ENCODE measurements around the gene SRBD1.

Gene SRBD1

DNA sequence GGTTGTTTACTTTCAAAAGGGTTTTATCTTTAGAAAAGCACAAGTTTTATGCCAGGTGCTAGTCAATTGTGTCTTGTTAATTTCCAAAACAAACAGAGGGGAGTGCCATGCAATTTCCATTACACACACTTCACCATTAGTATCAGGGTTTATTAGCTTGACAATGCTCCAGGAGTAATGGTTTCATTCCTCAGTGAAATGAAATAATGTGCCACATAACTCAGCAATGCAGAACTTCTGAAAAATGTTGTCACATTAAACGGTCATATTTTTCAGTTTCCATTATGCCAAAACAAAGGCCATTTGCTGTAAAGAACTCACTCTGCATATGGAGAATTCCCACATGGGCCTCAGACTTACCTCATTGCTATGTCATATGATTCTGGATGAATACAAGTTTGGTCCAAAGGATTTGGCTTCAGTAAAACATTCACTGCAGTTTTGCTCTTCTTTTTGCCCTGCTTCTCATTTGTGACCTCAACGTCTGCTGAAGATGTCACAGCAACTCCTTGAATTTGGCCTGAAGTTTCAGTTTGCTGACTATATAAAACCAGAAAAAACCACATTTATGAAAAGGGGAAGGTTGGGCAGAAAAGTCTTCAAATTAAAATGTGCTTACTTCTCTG lies 198.2 kb downstream of the SRBD1 start:
- DNase-seq, result no peak

DNA sequence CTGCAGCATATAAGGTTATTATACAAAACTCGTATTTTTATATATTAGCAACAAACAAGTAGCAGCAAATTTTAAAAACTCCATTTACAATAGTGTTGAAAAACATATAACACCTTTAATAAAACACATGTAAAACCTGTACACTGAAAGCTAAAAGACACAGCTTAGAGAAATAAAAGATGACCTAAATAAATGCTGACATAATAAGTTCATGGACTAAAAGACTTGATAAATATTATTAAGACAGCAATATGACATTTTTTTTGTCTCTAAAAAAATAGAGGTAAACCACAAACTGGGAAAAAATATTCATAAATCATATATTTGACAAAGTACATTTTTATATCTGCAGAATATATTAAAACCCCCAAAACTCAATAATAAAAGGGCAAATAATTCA lies 201.4 kb downstream of the SRBD1 start:
- no peak for DNase-seq

DNA sequence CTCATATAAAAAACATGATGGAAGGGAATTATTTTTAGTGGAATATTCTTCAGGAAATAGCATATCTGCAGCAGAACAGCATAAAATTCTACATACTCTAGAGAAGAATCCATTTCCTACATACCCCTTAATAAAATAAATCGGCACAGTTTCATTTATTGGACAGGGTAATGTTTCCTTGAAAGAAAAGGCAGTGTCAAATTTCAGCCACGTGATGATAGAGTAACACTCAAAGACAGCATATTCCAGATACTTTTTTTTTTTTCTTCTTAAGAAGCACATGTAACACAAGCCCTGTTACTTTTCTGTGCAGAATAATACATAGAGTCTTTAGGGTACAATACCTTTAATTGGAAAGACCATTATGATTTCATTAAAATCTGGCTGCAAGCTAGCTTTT lies 204.4 kb downstream of the SRBD1 start:
- no peak for DNase-seq

DNA sequence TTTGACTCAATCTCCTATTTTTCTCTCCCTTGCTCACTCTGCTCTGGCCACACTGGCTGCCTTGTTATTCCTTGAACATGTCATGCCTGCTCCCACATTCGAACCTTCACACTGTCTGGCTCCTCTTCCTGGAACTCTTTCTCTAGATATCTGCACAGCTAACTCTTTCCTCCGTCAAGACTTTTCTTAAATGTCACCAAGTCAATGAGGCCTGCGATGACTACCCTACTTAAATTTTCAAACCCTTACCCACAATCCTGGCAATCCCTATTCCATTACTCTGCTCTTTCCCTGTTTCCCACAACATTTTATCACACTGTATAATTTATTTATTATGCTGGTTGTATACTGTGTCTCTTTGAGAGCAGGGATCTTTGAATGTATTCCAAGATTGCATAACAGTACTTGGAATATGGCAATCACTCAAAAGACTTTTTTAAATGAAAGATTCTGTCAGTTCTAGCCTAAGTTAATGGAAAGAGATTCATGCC lies 206.2 kb downstream of the SRBD1 start:
- DNase-seq, result no peak

DNA sequence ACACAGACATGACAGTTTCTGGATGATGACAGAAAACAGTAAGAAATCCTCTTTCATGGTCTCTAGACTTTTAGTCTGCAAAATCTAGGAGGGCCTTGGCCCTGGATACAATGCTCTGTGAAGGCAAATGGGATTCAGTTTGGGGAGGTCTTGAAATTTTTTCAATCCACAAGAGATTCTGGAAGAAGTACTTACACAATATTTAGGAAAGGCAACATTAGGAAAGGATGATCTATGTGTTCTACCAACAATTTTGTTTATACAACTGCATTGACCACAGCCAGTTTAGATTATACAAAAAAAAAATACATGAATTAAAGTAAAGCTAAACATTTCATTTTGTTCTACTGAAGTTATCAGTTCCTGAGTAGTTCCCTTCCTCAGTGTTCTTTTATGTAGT lies 208.0 kb downstream of the SRBD1 start:
- no peak for DNase-seq

DNA sequence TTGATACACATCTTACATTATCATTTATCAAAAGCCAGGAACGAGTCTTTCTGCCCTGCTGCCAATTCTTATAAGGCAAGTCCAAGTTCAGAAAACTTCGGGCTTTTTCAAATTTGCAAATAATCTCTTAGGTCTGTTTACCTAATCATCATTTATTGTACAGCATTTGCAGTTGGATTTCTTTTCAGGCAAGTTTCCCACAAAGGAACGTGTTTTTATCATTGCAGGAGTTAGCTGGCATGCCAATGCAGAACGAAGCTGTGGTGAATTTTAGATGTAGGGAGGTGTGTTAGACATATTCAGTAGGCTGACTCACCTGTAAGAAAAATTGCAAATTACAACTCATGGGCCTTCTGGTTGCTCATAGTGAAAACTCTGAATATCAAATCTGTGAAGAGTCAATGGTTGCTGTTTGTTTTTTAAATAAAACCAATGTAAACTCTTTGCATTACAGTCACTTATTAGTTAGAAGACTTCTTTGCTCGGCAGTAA lies 209.6 kb downstream of the SRBD1 start:
- no peak for DNase-seq

DNA sequence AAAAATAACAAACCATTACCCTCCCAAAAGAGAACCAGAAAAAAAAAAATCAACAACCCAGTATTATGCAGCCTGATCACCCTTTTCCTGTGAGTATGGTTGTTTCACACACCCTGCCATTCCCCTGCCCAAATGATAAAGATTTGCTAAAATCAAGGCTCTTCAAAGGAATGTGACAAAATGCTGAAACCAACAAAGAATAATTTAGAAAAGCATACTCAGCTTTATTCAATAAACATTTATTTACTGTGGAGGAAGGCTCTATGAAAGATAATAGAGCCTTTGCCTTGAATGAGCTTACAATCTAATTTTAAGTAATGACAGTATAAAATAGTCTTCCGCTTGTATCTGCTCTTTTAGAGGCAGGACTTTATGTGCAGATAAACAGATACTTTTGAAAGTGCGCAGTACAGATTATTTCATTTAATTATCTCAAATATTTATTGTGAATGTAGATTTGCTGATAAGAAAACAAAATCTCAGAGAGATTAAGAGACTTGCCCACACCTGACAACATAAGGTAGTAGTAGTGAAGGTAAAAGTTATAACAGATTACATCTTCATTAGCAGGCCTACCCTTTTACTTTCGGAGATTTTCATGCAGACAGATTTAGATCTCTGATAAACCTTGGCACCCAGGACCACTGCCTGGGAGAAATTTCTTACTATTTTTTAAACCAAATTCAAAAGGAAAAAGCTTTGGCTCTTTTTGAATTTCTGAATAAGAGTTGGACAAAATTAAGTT lies 211.9 kb downstream of the SRBD1 start:
- no peak for DNase-seq

DNA sequence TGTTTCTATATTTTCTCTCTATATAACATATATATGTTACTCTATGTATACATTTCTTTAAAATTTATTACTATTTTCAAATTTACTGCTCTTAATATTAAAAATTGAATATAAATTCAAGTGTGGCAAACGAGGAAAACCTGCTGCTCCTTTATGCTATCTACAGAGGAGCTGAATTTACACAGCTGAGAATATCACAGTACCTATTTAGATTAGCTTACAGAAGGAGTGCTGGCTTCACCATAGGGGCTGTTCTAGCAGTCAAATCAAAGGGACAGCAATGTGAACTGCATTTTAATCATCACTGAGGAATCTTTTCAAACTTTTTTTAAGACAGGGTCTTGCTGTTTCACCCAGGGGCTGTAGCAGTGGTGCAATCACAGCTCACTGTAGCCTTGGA lies 213.8 kb downstream of the SRBD1 start:
- no peak for DNase-seq

DNA sequence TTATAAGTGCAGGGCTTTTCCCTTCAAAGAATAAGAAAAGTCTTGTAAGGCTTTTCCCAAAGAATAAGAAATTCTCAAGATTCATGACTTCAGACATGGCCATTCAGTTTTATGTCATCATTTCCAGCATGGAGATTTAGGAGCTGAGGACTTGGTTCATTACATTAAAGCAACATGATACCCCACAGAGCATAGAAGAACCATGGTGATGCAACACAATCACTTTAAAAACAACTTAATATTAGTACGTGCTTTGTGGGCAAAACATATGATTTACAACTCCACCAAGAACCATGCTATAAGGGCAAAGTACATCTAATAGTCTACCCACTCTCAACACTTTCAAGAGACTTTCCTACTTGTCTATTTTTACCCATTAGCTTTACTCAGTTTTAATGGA lies 214.4 kb downstream of the SRBD1 start:
- no peak for DNase-seq

DNA sequence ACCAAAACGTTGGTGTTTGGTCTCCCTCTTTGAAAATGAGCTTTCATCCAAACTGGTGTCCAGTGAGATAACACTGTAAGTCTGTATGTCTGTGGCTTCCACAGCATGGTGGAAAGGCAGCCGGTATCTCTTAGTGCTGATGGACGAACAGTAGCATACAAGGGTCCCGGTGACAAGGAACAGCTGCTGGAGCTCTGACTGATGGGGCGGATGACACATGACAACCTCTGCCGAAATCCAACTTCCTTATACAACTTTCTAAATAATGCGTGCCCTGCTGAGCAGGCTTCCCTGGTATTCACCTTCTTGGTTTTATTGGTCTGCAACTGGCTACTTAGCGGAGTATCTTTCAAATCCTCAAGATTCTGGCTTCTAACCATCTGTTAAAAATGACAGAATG lies 216.2 kb downstream of the SRBD1 start:
- DNase-seq, result no peak

DNA sequence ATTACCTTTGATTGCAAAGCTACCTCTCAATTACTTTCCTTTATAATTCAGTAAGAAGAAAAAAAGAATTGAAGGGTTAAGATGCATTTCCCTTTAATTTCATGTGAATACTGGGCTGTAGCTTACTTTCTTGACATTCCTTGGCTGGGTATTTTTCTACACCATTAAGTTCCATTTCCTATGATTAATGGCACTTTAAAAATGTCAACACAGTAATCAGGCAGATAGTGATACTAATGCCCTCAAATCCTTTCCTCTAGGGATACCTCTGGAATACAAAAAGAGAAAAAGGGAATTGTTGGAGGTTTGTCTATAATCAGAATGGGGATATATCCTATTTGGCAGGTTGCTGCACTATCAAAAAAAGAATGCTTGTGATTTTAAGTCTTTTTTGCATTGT lies 216.9 kb downstream of the SRBD1 start:
- no peak for DNase-seq

DNA sequence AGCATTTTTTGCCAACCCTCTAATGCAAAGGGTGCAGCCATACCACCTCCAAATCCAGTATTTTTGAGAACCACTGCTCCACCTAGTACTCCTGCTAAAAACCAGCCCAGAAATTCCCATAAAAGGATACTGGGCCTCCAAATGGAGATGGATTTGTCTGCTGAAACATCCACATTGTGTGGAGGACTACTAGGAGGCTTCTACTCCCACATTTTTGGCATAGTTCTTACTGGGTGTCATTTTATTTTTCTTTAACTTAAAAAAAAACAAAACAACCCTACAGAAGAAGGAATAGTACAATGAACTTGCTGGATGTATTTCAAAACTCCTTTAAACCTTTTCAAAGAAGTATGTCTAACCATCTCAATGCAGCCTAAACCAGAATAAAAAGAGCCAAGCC lies 219.2 kb downstream of the SRBD1 start:
- no peak for DNase-seq

DNA sequence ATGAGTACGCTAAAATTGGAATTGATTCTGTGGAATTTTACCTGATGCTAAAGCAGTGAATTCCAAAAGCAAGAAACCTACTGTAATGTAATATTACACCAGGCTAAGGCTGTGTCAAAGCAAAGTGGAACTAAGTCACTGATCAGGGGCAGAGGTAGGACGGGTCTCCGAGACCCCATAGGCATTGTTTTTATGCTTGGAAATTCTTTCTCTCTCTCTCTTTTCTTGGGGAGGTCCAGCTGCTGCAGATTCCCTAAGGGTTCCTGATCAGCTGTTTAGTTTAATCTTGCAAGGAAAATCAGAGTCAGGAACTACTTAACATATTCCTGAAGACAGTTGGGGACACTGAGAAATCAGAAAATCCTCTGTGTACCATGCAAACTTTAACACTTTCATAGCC lies 220.2 kb downstream of the SRBD1 start:
- DNase-seq, result no peak

DNA sequence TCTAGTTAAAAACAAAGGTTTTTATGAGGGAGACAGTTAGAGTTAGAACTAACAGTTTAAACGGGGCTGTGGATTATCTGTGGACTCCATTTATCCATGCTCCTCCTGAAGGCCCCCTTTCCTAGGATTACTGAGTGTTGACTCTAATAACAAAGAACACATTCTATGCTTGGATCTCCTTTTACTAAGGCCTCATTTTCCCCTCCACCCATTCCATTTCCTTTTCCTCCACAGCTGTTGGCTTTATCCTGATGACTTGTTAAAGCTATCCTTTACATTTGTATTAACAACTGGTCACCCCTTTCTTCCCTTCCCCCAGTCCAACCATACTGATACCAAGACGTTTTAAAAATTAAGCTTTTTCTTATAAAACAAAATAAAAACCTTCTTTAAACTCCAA lies 220.6 kb downstream of the SRBD1 start:
- no peak for DNase-seq

DNA sequence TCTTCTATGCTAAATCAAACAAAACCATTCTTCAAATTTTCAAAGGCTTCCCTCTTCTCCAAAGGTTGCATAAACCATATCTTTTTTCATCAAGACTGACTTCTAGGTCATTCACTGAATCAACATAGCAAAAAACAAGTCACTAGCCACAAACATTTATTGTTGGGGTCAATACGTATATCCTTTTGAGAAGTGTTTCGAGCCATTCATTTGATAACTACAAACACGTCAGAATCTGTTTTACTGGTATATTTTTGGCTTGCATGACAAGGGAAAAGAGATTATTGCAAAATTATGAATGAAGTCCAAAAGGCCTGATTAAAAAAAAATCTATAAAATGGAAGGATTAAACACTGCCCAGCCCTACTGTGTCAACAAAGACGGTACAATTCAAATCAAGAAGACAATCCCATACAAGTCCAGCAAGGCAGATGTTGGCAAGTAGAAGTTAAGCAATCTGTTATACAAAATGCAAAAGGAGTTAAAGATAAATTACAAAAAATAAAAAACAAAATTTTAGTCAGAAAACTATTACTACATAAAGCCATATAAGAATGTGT lies 222.4 kb downstream of the SRBD1 start:
- DNase-seq, result no peak

DNA sequence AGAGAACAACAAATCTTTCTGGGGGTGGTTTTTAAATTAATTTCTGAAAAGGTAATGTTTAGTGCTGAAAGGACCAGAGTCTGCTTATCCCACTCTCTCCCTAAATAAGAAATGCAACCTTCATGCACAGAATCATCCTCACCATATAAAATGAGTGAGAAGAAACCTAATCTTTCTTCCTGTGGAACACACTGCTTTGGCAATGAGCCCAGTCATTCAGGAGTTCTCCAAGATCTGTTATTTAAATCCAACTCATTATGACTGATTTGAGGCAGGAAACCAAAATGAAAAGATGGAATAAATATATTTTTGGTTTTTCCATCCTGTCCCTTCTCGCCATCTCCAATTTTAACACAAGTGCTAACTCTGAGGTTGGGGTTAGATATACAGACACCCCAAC lies 228.3 kb downstream of the SRBD1 start:
- no peak for DNase-seq

DNA sequence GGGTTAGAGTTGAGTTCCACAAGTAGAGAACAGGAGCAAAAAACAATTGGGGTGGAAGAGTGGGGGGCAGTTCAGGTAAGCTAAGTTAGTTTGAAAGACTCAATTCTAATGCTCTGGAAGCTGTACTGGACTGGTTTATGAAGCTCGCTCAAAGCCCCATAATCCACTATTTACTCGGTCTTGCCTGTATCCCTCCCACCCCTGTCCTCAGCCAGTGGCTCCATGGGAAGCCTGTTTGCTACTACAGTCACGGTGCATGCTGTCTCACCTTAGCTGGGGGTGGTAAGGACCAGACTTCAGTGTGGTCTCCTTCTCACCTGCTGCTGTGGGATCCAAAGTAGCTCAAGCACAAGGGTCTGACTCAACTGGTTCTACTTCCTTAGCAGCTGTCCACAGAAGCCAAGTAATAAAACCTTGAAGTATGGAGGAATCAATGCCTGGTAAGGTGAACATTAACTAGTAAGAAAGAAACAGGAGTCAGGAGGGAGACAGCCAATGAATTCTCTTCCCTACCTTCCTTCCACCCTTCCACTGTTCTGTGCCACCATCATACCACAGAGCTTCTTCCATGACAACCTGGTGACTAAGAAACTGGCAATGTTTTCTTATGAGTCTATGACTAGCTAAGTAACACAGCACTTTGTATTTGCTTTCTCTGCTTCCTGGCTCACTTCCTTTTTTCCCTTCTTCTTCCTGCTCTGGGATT lies 230.8 kb downstream of the SRBD1 start:
- DNase-seq, result no peak

DNA sequence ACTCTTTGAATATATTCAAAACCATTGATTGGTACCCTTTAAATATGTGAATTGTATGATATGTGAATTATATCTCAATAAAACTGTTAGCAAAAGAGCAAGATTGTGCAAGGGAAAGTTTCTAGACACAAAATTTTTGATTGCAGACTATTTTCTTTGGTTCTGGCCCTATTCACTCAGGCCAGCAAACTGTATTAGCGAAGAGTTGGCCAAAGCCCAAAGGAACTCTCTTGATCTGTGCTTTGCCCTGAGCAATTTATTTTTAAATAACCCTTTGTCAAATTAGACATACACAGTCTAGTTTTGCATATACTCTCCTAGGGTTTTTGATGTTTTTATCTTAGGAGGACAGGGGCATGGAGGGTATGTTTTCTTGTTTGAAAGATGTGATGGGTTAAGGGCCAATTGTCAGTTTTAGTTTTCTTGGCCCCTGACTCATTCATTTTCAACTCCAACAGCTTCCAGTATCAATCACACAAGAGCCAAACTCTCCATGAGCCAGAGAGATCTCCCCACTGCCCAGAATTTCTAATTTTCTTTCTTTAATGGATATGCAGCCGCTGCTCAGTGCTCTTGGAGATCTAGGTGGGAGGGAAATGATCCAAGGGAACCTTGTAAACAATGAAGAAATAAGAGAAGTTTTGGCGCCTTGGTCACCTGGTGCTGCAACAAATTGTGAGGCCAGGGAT lies 231.5 kb downstream of the SRBD1 start:
- DNase-seq, result no peak

DNA sequence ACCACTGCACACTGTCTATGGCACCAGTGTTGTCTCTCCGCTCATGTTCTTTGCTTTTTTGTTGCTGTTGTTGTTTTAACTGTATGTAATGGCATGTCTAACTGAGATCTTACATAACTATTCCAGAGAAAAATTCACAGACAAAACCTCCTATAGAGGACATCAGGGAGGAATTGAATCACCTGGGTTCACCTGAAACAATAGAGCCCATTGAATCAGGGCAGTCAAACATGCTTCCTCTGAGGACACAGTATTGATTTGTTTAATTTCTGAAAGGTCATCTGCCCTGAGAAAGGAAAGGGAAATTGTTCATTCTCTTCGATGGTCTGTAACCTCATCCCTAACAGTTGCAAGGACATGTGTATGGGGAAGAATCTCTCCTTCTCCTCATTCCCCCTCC lies 237.5 kb downstream of the SRBD1 start:
- DNase-seq, result no peak

DNA sequence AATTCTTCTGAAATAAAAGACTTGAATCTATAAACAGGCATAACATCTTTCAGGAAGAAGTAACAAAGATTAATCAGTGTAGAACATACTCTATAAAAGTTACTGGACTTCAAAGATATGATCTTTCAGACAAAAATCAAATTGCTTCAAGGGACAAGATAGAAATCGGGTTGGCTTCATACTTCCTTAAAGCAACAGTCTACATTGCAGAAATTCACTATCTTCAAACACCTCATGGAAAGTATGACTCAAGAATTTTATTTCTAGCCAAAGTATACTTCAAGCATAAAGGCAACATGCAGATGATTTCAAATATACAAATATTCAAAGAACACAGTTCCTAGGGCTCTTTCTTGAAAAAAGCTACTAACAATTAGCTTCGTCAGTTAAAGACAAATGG lies 240.7 kb downstream of the SRBD1 start:
- no peak for DNase-seq

DNA sequence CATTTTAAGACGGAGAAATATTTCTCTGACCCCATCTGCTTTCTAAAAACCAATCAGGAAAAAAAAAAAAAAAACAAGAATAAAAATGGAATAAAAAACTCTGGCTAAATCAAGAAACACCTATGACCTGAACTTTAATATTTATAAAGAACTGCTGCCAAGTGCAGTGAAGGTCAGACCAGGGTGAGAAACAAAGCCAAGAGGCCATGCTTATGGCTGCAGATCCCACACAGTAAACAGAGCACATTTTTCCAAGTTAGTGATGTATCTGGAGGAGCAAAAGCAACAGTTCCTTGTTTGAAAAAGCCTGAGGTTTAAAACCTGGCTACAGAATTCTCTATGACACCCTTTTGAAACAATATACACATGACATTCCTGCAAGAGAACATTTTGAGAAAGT lies 242.3 kb downstream of the SRBD1 start:
- no peak for DNase-seq

DNA sequence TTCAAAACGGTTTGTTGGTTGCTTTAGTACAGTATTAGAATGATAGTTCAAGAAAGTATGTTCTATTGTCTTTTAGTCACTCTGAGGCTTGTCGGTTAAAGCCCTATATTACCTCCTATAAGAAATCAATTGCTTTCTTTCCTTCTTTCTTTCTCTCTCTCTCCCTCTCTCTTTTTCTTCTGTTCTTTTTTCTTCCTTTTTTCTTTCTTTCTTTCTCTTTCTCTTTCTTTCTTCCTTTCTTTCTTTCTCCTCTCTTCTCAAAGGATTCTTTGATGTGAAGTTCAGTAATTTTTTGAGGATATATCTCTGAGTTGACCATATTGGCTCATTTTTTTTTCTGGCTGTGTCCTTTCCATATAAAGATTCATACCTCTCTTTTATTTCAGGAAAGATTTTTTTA lies 249.4 kb downstream of the SRBD1 start:
- DNase-seq, result no peak

DNA sequence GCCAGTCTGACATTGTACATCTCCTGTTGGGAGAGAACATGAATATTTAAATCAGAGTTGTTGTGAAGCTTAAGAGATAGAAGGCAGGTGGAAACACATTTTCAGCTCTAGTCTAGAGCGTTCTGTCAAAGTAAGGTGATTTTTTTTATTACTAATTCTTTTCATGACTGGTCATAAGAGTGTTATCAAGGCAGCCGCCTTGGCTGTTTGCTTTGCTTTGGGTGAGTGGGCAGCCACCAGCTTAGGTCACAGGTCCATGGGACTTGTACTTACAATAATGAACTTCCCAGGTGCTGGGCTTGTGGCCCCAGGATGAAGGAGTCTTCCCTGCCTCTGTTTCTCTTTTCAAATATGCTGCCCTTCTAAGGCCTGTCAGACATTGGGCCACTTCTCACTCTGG lies 256.3 kb downstream of the SRBD1 start:
- no peak for DNase-seq
